ENCODE measurements around the gene NDST4. TPM values are rescaled to one million over a fixed set of nuclear protein-coding genes. Genes with fewer than 3 reads are reported as not detected.

NDST4 gene
- total RNA-seq, 1 experiment from 2014 or later = not detected

GRCh38 chr4:114782415-114783214 lies 330.8 kb downstream of the NDST4 start:
- Histone ChIP-seq H3K4me3 (replicated peaks in 1 of 2; ENCODE audit: low read depth in 1 of 2, low read length in 2 of 2) (no peak overlapping the region), H3K4me2 (ENCODE audit: low read length) (no peak overlapping the region), H4K20me1 (ENCODE audit: insufficient read depth) (no peaks in the 10 kb centered on the region), H3K9me3 (ENCODE audit: control insufficient read depth in 1 of 2, insufficient read depth in 1 of 2, low read depth in 1 of 2, low read length in 2 of 2) (no peaks in the 10 kb centered on the region), H3K79me2 (ENCODE audit: insufficient read depth, low read length) (no peaks in the 10 kb centered on the region), H3K9me2 (ENCODE audit: insufficient read depth) (no peaks in the 10 kb centered on the region), H3K27me3 (ENCODE audit: insufficient read depth, low read length) (no peaks in the 10 kb centered on the region), H2AFZ (ENCODE audit: low read depth, low read length, poor library complexity, severe bottlenecking) (no peak overlapping the region), H3K36me3 (ENCODE audit: control insufficient read depth in 1 of 2, insufficient read depth in 2 of 2, low read length in 2 of 2) (no peaks in the 10 kb centered on the region), H3K27ac (ENCODE audit: low read depth, low read length) (no peak overlapping the region), H3K4me1 (ENCODE audit: control insufficient read depth in 1 of 2, insufficient read depth in 2 of 2, low read length in 2 of 2) (no peaks in the 10 kb centered on the region), H3K9ac (ENCODE audit: low read length) (no peak overlapping the region)
- no TSS peak for BruUV-seq (replicated peaks)
- no peak for DNase-seq (ENCODE audit: low read depth, low spot score)
- no peak for ATAC-seq
- intact Hi-C loops (cut with micrococcal nuclease) = loop anchor here (5.0 to 10.0 kb wide), 3 partner anchors 312 to 1070 kb away; no protein-coding TSS in a partner anchor
- ChIA-PET CTCF (no interaction called here), RAD21 (ENCODE audit: low non-redundant PET in 1 of 2, low total read pairs in 2 of 2, uncharacterized antibody in 2 of 2, unreplicated experiment in 2 of 2) (no interaction called here), POLR2A (no interaction called here)
- TF ChIP-seq ZNF274 (IDR thresholded peaks at IDR 0.05; ENCODE audit: low read depth, low read length) (no peak), TCF7L2 (IDR thresholded peaks at IDR 0.05; ENCODE audit: borderline replicate concordance, extremely low read depth, insufficient read depth, insufficient read length) (no peak), EZH2phosphoT487 (IDR thresholded peaks at IDR 0.05; ENCODE audit: borderline replicate concordance) (no peak), EZH2 (IDR thresholded peaks at IDR 0.05) (no peak), YY1 (IDR thresholded peaks at IDR 0.05; ENCODE audit: extremely low read depth, insufficient replicate concordance, low read depth, low read length) (no peak), SRF (IDR thresholded peaks at IDR 0.05; ENCODE audit: low read depth) (no peak)

DNA sequence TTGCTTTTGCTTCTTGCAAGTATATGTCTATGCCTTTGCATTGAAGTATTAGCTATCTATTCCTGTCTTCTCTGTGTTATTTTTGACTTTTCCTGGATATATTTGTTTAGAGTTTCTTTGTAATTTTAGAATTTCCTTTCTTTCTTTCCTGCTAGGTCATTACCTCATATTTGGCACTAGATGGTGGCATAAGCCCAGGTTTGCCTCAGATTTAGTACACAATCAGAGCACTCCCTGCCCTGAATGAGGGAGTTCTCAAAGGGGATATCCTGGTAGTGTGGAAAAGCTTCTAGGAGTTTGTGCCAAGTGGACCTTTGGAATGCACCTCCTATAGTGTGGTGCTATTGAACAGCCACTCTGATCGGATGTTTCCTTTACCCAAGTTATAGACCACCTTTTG lies 333.2 kb downstream of the NDST4 start:
- H3K79me2 ChIP-seq (ENCODE audit: insufficient read depth, low read length) = no peaks in the 10 kb centered on the region
- no peak overlapping the region for H3K4me2 ChIP-seq (ENCODE audit: low read length)
- CTCF ChIA-PET = interaction anchor here (0.7 to 2.1 kb wide), 5 partner anchors 9 to 1400 kb away, joined by 3 to 10 read pairs (median 7); no protein-coding TSS in a partner anchor
- no peaks in the 10 kb centered on the region for H3K4me1 ChIP-seq (ENCODE audit: control insufficient read depth in 1 of 2, insufficient read depth in 2 of 2, low read length in 2 of 2)
- no peaks in the 10 kb centered on the region for H3K27me3 ChIP-seq (ENCODE audit: insufficient read depth, low read length)
- H3K9me3 ChIP-seq (ENCODE audit: control insufficient read depth in 1 of 2, insufficient read depth in 1 of 2, low read depth in 1 of 2, low read length in 2 of 2) = no peaks in the 10 kb centered on the region
- peak; percentile 24 for DNase-seq (ENCODE audit: low read depth, low spot score)
- H3K27ac ChIP-seq (ENCODE audit: low read depth, low read length) = no peak overlapping the region
- BruUV-seq (replicated peaks) = no TSS peak
- POLR2A ChIA-PET = no interaction called here
- H3K36me3 ChIP-seq (ENCODE audit: control insufficient read depth in 1 of 2, insufficient read depth in 2 of 2, low read length in 2 of 2) = no peaks in the 10 kb centered on the region
- no peaks in the 10 kb centered on the region for H3K9me2 ChIP-seq (ENCODE audit: insufficient read depth)
- H4K20me1 ChIP-seq (ENCODE audit: insufficient read depth) = no peaks in the 10 kb centered on the region
- H3K4me3 ChIP-seq (replicated peaks in 1 of 2; ENCODE audit: low read depth in 1 of 2, low read length in 2 of 2) = no peak overlapping the region
- ATAC-seq = peak; percentile 87
- intact Hi-C loops (cut with micrococcal nuclease) = loop anchor here (5.0 to 10.0 kb wide), 3 partner anchors 315 to 1072 kb away; no protein-coding TSS in a partner anchor
- H3K9ac ChIP-seq (ENCODE audit: low read length) = no peak overlapping the region
- peak overlapping the region; percentile 27 for H2AFZ ChIP-seq (ENCODE audit: low read depth, low read length, poor library complexity, severe bottlenecking)
- RAD21 ChIA-PET (ENCODE audit: low non-redundant PET in 1 of 2, low total read pairs in 2 of 2, uncharacterized antibody in 2 of 2, unreplicated experiment in 2 of 2) = no interaction called here
- TF ChIP-seq CTCF (IDR thresholded peaks at IDR 0.05 in 2 of 3, conservative IDR thresholded peaks at IDR 0.05 in 1 of 3; ENCODE audit: borderline replicate concordance in 1 of 3, insufficient read depth in 1 of 3, low read depth in 2 of 3, low read length in 2 of 3) = peak; percentile 39 to 75 (median 44); a peak in 4 of 6 replicates
- no peak for TF ChIP-seq EGR1 (IDR thresholded peaks at IDR 0.05; ENCODE audit: low read depth)
- TF ChIP-seq RAD21 (IDR thresholded peaks at IDR 0.05; ENCODE audit: low read depth) = peak; percentile 82

All from HCT116 (cell line).